SU-DHL-6 (cell line): ENCODE measurements around the gene FMN1.

Experiments
- H2AFZ ChIP-seq: fragments of 200-600 bp; sonication (generic); 2 replicates; pipeline ENCODE4 v1.6.1; 2014; ENCODE audit warnings: low read depth, mild to moderate bottlenecking, moderate library complexity, mixed read lengths, antibody characterized with exemption, low read length; ENCODE audit not compliant: severe bottlenecking
- H3F3A ChIP-seq: fragments of 200-600 bp; shearing (Covaris generic); 2 replicates; pipeline ENCODE4 v1.6.0; 2016; ENCODE audit warnings: antibody characterized with exemption, mild to moderate bottlenecking; ENCODE audit not compliant: insufficient read depth
- H3K27ac ChIP-seq: fragments of 200-600 bp; sonication (generic); 2 replicates; pipeline ENCODE4 v1.5.1; 2016; ENCODE audit warnings: low read depth, mild to moderate bottlenecking, low read length, moderate library complexity, mixed read lengths
- H3K27me3 ChIP-seq: fragments of 200-600 bp; sonication (generic), shearing (Covaris generic); 2 replicates; pipeline ENCODE4 v1.6.0; 2014; ENCODE audit warnings: mild to moderate bottlenecking, low read length
- H3K36me3 ChIP-seq: fragments of 200-600 bp; sonication (generic); 2 replicates; pipeline ENCODE4 v1.6.1; 2014; ENCODE audit warnings: mild to moderate bottlenecking, low read length, mixed read lengths
- H3K4me2 ChIP-seq: fragments of 300-600, 200-600 bp; shearing (Covaris generic), sonication (generic); 2 replicates; pipeline ENCODE4 v1.6.0; 2014; ENCODE audit warnings: low read length, low read depth, mild to moderate bottlenecking; ENCODE audit not compliant: poor library complexity, severe bottlenecking
- H3K4me3 ChIP-seq: fragments of 200-600 bp; sonication (generic); 2 replicates; pipeline ENCODE4 v1.5.1; 2014; ENCODE audit warnings: antibody characterized with exemption, low read length, mild to moderate bottlenecking, mixed read lengths; ENCODE audit not compliant: insufficient read depth, poor library complexity, severe bottlenecking
- H3K79me2 ChIP-seq: fragments of 200-600 bp; sonication (generic); 2 replicates; pipeline ENCODE4 v1.6.1; 2014; ENCODE audit warnings: mild to moderate bottlenecking, low read length, moderate library complexity; ENCODE audit not compliant: insufficient read depth
- H3K9ac ChIP-seq: fragments of 200-600 bp; sonication (generic); 2 replicates; pipeline ENCODE4 v1.7.0; 2014; ENCODE audit warnings: mild to moderate bottlenecking, low read length
- H3K9me2 ChIP-seq: fragments of 200-600 bp; sonication (generic); replicated peaks from 2 replicates; pipeline ENCODE4 v1.6.1; 2014; ENCODE audit warnings: low read length; ENCODE audit not compliant: insufficient read depth
- H3K9me3 ChIP-seq: fragments of 200-600 bp; sonication (generic); 2 replicates; pipeline ENCODE4 v1.6.1; 2014; ENCODE audit warnings: low read length, mixed read lengths; ENCODE audit not compliant: insufficient read depth
- H4K20me1 ChIP-seq: fragments of 200-600 bp; sonication (generic); 2 replicates; pipeline ENCODE4 v1.6.1; 2014; ENCODE audit warnings: low read depth, mild to moderate bottlenecking, antibody characterized with exemption, low read length, moderate library complexity, mixed read lengths
- EZH2phosphoT487 ChIP-seq: fragments of 200-600 bp; sonication (generic), shearing (Covaris generic); conservative IDR thresholded peaks from 2 replicates; pipeline ENCODE4 v1.6.1; 2018; ENCODE audit warnings: mild to moderate bottlenecking, antibody characterized with exemption, low read length, moderate library complexity, mixed read lengths
- TF ChIP-seq, protein P1 (sequence below): fragments of 200-600 bp; sonication (generic); IDR thresholded peaks from one replicate; pipeline ENCODE4 v1.5.1; 2017; ENCODE audit warnings: antibody characterized with exemption, mild to moderate bottlenecking, low read length, moderate library complexity; ENCODE audit not compliant: insufficient read depth, poor library complexity, severe bottlenecking

Gene FMN1

DNA sequence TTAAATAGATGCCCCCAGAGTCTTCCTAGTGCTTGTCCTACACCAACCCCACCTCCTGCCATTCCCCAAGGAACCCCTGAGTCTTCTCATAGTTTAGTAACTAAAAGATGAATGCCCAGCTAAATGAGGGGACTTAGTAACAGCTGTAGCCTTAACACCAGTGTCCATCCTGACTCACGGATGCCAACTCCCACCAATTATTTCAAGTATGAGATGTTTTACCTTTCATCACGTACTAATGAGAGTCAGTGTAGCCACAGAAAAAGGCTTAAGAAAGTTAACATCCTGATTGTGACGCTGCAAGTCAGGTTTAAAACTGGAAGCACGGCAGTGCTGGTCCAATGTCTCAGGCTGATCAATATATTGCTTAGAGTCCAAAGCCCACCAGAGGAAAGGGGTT lies 109.9 kb downstream of the FMN1 start:
- TF ChIP-seq, protein P1, sequence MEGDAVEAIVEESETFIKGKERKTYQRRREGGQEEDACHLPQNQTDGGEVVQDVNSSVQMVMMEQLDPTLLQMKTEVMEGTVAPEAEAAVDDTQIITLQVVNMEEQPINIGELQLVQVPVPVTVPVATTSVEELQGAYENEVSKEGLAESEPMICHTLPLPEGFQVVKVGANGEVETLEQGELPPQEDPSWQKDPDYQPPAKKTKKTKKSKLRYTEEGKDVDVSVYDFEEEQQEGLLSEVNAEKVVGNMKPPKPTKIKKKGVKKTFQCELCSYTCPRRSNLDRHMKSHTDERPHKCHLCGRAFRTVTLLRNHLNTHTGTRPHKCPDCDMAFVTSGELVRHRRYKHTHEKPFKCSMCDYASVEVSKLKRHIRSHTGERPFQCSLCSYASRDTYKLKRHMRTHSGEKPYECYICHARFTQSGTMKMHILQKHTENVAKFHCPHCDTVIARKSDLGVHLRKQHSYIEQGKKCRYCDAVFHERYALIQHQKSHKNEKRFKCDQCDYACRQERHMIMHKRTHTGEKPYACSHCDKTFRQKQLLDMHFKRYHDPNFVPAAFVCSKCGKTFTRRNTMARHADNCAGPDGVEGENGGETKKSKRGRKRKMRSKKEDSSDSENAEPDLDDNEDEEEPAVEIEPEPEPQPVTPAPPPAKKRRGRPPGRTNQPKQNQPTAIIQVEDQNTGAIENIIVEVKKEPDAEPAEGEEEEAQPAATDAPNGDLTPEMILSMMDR, result no peak
- TF ChIP-seq EZH2phosphoT487, result no peak
- Histone ChIP-seq H3K79me2 (no peaks in the 10 kb centered on the region), H3K4me3 (no peak overlapping the region)

DNA sequence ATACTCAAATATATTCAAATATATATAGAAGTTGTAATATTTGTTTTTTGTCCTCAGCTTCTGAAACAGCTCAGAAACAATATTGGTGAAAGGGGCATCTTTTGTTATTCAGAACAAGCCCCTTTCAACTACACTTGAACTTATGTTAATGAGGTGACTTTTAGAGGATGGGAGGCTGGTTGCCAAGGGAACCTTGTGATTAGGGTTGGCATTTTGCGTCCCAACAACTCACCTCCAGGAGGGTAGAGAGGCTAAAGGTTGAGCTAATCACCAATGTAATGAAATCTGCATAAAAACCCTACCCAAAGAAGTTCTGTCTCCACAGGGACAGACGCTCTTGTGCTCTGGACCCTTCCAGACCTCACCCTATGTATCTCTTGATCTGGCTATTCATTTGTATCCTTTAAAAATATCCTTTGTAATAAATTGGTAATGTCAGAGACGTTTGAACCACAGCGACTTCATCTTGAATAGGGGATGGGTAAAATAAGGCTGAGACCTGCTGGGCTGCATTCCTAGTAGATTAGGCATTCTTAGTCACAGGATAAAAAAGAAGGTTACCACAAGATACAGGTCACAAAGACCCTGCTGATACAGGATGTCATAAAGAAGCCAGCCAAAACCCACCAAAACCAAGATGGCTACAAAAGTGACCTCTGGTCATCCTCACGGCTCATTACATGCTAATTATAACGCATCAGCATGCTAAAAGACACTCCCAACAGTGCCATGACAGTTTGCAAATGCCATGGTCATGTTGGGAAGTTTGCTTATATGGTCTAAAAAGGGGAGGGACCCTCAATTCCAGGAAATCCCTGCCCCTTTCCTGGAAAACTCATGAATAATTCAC lies 111.1 kb downstream of the FMN1 start:
- H3K9me3 ChIP-seq, result no peaks in the 10 kb centered on the region

More for the DNA sequence above, 109.9 kb downstream of the FMN1 start:
- Histone ChIP-seq H2AFZ (no peak overlapping the region), H3K9ac (no peak overlapping the region), H3K9me2 (no peaks in the 10 kb centered on the region), H3K36me3 (no peaks in the 10 kb centered on the region), H4K20me1 (no peaks in the 10 kb centered on the region), H3K27me3 (no peaks in the 10 kb centered on the region), H3K4me2 (no peak overlapping the region), H3K9me3 (no peaks in the 10 kb centered on the region), H3F3A (no peaks in the 10 kb centered on the region), H3K27ac (no peak overlapping the region)

DNA sequence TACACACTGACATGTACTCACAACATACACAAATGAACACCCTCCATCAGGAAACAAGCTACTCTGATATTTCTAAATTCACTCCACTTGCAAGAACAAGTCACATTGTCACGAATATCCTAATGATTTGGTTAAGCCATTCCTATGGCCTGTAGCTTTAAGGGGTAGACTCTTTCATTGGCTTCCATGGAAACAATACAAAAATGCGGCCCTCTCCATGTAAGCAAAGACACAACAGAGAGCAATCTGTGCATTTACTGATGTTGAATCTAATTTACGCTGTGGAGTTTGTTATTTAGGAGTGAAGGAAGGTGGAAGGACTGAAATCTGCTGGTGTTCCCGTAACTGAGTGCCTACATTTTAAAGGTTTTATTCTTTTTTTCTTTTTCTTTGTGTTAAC lies 114.5 kb downstream of the FMN1 start:
- Histone ChIP-seq H4K20me1 (no peaks in the 10 kb centered on the region), H3K9ac (no peak overlapping the region), H3K27me3 (no peaks in the 10 kb centered on the region), H3K36me3 (no peaks in the 10 kb centered on the region), H3K4me2 (no peak overlapping the region), H3K9me3 (no peaks in the 10 kb centered on the region), H2AFZ (no peak overlapping the region), H3K4me3 (no peak overlapping the region), H3K27ac (no peak overlapping the region), H3K9me2 (no peaks in the 10 kb centered on the region), H3K79me2 (no peaks in the 10 kb centered on the region), H3F3A (no peaks in the 10 kb centered on the region)
- TF ChIP-seq EZH2phosphoT487, result no peak
- TF ChIP-seq, protein P1, result no peak

More for the DNA sequence above, 111.1 kb downstream of the FMN1 start:
- no peak for TF ChIP-seq EZH2phosphoT487
- TF ChIP-seq, protein P1, result no peak
- Histone ChIP-seq H3K4me2 (no peak overlapping the region), H3K9ac (no peak overlapping the region), H3K4me3 (no peak overlapping the region), H3K36me3 (no peaks in the 10 kb centered on the region), H2AFZ (no peak overlapping the region), H3K9me2 (no peaks in the 10 kb centered on the region), H3F3A (no peaks in the 10 kb centered on the region), H3K27me3 (no peaks in the 10 kb centered on the region), H3K27ac (no peak overlapping the region), H3K79me2 (no peaks in the 10 kb centered on the region), H4K20me1 (no peaks in the 10 kb centered on the region)
